Peyer's patch (tissue), 4 donors: ENCODE measurements around the gene NCK2. TPM values are rescaled to one million over a fixed set of nuclear protein-coding genes. Genes with fewer than 3 reads are reported as not detected.

Source experiments
- DNase-seq, 3 donors: peaks; one replicate each; pipeline ENCODE4 v3.0.0-alpha.2; 2017 to 2019
- H3K27ac ChIP-seq, 4 donors: fragments of 200-600 bp; sonication (generic); one replicate each; pipeline ENCODE4 v1.5.1; 2016 to 2019
- H3K27me3 ChIP-seq, 2 donors: fragments of 200-600 bp; sonication (generic); one replicate each; pipeline ENCODE4 v1.5.1; 2019
- H3K36me3 ChIP-seq, 3 donors: fragments of 200-600 bp; sonication (generic); one replicate each; pipeline ENCODE4 v1.5.1; 2016 to 2019
- H3K4me1 ChIP-seq, 4 donors: fragments of 200-600 bp; sonication (generic); one replicate each; pipeline ENCODE4 v1.5.1; 2016 to 2019
- H3K4me3 ChIP-seq, 4 donors: fragments of 200-600 bp; sonication (generic); 1 replicate in 3 of 4; 2 replicates in 1 of 4; pipeline ENCODE4 v1.5.1; 2016 to 2019; ENCODE audit warnings: mild to moderate bottlenecking in 1 of 4
- H3K9me3 ChIP-seq, 4 donors: fragments of 200-600 bp; sonication (generic); one replicate each; pipeline ENCODE4 v1.5.1; 2016 to 2019; ENCODE audit warnings: mild to moderate bottlenecking in 1 of 4
- CTCF ChIP-seq, 6 experiments: fragments of 450-650 bp in 4 of 6; fragments of 200-600 bp in 2 of 6; sonication (generic) in 1 of 6; IDR thresholded peaks; one replicate each; pipeline ENCODE4 v1.5.1; 2017 to 2019; ENCODE audit warnings: antibody characterized with exemption in 6 of 6, mild to moderate bottlenecking in 3 of 6, moderate library complexity in 1 of 6
- POLR2A ChIP-seq, 2 donors: fragments of 450-650 bp; IDR thresholded peaks; one replicate each; pipeline ENCODE4 v1.5.1; 2017; ENCODE audit warnings: antibody characterized with exemption in 2 of 2, mild to moderate bottlenecking in 2 of 2, moderate library complexity in 2 of 2
- total RNA-seq, 4 donors: library from RNA; depleted of rRNA; stranded (reverse); fragments of >200 nt; gene quantifications; one replicate each; pipeline ENCODE4 v1.1.0, GENCODE V29; 2016

NCK2 gene
- total RNA-seq, 4 donors from 2014 or later: 58.6 to 94.5 (median 85.8) TPM

GRCh38 chr2:105744091-105744908 lies 412 bp upstream of the NCK2 start:
- no peaks in the 10 kb centered on the region for H3K27me3 ChIP-seq
- peak overlapping the region; percentile 93 to 97 (median 94) for H3K27ac ChIP-seq
- DNase-seq: peak; percentile 61 to 79 (median 78)
- H3K9me3 ChIP-seq: no peaks in the 10 kb centered on the region
- H3K4me1 ChIP-seq: peaks cover 0 to 38% (median 14%) of the 10 kb centered on the region in 4 donors
- no peaks in the 10 kb centered on the region for H3K36me3 ChIP-seq
- H3K4me3 ChIP-seq: peak overlapping the region; percentile 75 to 96 (median 86)
- TF ChIP-seq CTCF (IDR thresholded peaks at IDR 0.05) (no peak), POLR2A (IDR thresholded peaks at IDR 0.05) (no peak)

GRCh38 chr2:105746177-105747080 lies 1.7 kb downstream of the NCK2 start:
- Histone ChIP-seq H3K9me3 (no peaks in the 10 kb centered on the region), H3K4me1 (peaks cover 0 to 58% (median 14%) of the 10 kb centered on the region in 4 donors), H3K4me3 (peak overlapping the region; percentile 79 to 96 (median 92)), H3K27ac (peak overlapping the region; percentile 89 to 97 (median 96)), H3K27me3 (no peaks in the 10 kb centered on the region), H3K36me3 (no peaks in the 10 kb centered on the region)
- peak; percentile 88 to 98 (median 96) for DNase-seq
- TF ChIP-seq POLR2A (IDR thresholded peaks at IDR 0.05): peak in 1 of 2 donors; percentile 61
- TF ChIP-seq CTCF (IDR thresholded peaks at IDR 0.05): no peak

GRCh38 chr2:105747254-105747894 lies 2.7 kb downstream of the NCK2 start:
- H3K4me1 ChIP-seq: peaks cover 0 to 68% (median 14%) of the 10 kb centered on the region in 4 donors
- no peaks in the 10 kb centered on the region for H3K9me3 ChIP-seq
- peak overlapping the region; percentile 18 to 97 (median 92) for H3K27ac ChIP-seq
- no peak for TF ChIP-seq CTCF (IDR thresholded peaks at IDR 0.05)
- no peaks in the 10 kb centered on the region for H3K36me3 ChIP-seq
- peak overlapping the region in 3 of 4 donors; percentile 79 to 96 (median 92) for H3K4me3 ChIP-seq
- no peaks in the 10 kb centered on the region for H3K27me3 ChIP-seq
- peak in 1 of 3 donors; percentile 37 for DNase-seq

- H3K4me3 ChIP-seq: peak overlapping the region in 2 of 4 donors; percentile 79 to 92
- H3K4me1 ChIP-seq: peaks cover 0 to 73% (median 15%) of the 10 kb centered on the region in 4 donors
Observed at GRCh38 chr2:105747991-105748390, 3.3 kb downstream of the NCK2 start.

More at GRCh38 chr2:105747991-105748390, 3.3 kb downstream of the NCK2 start:
- no peaks in the 10 kb centered on the region for H3K9me3 ChIP-seq
- no peaks in the 10 kb centered on the region for H3K27me3 ChIP-seq
- H3K36me3 ChIP-seq: no peaks in the 10 kb centered on the region
- no peak for DNase-seq
- H3K27ac ChIP-seq: peak overlapping the region; percentile 18 to 97 (median 92)
- no peak for TF ChIP-seq CTCF (IDR thresholded peaks at IDR 0.05)
- no peak for TF ChIP-seq POLR2A (IDR thresholded peaks at IDR 0.05)
